HG02970 (cell line): ENCODE measurements around the gene CMKLR1.

Source experiments
- ATAC-seq: cut with Tn5 transposase; IDR thresholded peaks from one replicate; pipeline ENCODE4 v1.9.1; 2021; ENCODE audit warnings: mild to moderate bottlenecking, moderate library complexity, moderate number of reproducible peaks; ENCODE audit not compliant: unreplicated experiment, low FRiP score

Gene CMKLR1, protein sequence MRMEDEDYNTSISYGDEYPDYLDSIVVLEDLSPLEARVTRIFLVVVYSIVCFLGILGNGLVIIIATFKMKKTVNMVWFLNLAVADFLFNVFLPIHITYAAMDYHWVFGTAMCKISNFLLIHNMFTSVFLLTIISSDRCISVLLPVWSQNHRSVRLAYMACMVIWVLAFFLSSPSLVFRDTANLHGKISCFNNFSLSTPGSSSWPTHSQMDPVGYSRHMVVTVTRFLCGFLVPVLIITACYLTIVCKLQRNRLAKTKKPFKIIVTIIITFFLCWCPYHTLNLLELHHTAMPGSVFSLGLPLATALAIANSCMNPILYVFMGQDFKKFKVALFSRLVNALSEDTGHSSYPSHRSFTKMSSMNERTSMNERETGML

DNA sequence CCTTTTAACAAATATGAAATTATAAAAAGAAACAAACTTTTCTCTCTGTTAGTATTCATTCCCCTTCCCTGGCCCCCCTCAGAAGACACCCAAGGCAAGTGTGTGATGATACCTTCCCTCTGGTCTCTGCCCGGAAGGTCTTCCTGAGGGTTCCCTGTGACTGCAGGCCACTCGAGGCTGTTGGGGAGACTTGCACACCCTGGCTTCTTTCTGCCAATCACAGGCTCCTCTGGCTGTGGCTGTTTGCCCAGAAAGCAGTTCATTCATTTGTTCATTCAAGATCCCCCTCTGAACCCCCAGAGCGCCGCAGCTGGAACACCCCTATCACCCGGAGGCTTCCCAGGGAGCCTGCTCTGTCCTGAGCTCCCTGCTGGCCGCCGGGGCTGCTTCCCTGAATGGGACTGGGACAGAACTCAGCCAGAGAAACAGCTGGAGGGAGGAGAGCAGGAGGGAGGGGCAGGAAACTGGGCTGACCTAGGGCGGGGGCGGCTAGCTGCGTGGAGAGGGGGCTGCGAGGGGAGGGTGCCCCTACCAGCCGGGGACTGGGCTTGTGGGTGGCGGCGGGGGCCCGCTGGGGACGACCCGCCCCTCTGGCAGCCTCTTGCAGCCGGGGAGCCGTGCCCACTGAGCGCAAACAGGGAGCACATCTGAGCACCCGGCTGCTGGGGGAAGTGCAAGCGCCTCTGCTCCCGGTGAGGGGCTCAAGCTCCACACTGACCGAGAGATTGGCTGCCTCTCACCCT lies at the start of gene CMKLR1:
Gene CMKLR1, minus strand, starts transcription at position 397 of the 743 bp plus-strand sequence. CDS start 45,720 bp downstream, outside the sequence.
- ATAC-seq = no peak

DNA sequence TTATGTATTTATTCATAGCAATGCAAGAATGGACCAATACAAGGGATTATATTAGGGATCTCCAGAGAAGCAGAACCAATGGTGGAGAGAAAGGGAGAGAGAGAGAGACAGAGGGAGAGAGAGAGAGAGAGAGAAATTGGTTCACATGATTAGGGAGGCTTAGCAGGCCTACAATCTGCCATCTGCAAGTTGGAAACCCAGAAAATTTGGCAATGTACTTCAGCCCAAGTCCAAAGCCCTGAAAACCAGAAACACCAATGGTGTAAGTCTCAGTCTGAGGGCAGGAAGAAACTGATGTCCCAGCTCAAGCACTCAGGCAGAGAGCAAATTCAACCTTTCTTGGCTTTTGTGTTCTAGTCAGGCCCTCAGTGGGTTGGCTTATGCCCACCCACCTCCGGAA lies 48.7 kb upstream of the CMKLR1 start:
- ATAC-seq = no peak

DNA sequence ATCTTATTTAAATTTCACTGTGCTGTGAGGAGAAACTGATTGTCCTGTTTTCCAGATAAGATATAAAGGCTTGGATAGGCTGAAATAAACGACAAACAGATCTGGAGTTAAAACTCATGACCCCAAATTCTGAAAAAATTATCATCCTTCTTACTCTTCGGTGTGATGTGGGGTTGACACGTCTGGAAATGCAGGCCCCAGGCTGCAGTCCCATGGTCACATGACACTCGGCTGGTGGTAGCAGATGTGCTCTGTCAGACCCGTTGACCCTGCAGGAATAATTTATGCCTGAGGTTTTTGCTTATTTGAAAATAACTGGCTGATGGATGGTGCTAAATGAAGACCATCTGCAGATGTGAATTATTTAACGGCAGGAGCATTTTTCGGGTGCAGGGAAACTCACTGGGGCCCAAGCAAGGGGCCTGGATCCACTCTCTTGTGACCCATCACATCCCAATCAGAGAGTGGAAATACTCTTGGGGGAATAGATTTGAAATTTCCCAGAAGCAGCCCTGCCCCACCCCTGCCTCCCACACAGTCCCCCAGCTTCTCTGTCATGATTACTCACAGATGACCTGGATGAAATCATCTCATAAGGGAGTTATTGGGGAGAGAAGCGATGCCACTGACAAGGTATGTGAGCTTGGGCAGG lies 47.7 kb upstream of the CMKLR1 start:
- no peak for ATAC-seq

DNA sequence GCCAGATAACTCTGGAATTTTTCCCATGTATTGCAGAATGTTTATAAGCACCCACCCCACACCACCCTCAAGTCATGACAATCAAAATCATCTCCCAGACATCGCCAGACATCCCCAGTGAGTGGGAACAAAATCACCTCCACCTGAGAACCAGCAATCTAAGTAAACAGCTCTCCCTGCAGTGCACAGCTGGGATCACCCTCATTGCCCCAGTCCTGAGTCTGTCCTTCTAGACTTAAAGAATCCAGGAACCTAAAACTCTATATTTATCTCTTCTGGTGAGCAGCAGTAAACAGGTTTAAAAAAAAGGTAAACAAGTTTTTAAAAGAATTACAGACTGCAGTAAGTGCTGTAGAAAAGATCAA lies 43.3 kb upstream of the CMKLR1 start:
- no peak for ATAC-seq

DNA sequence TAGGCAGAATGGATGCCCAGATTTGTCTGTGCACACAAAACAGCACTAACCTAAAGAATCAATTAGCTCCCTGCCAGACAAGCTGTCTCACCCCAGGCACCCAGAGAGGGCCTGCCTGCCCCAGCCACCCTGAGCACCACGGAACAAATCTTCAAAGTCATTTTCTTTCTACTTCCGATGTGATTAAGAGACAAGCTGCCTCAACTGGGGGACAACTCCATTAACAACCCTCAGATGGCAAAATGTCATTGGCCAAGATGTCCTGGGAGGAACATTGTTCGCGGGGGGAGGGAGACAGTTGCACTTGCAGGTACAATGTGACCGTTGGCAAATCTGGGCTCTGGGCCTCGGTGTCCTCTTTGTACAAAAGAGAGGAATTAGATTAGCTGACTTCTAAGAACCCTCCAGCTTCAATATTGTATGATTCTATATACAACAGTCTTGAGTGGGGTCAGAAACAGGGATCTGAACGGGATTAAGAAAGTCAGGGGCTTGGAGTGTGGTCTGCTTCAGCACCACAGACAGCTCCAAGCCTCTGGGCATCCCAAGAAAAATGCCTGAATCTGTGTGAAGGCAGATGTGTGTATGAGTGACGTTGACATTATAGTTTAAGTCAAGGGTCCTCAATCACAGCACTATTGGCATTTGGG lies 42.8 kb upstream of the CMKLR1 start:
- ATAC-seq = no peak

DNA sequence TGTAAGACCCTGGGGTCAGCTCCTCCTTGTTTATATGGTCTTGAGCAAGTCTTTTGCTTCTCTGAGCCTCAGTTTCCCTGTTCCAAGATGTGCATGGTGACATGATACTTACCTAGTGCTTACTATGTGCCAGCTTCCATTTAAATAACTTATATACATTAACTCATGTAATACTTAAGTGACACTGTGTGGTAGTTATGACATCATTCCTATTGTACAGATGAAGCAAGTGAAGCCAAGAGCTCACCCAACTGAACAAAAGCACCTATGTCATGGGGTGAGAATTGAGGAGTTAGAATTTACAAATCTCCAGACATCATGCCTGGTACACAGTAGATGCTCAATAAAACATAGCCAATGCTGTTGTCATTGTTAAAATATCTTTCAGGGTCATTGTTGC lies 41.3 kb upstream of the CMKLR1 start:
- ATAC-seq = no peak

DNA sequence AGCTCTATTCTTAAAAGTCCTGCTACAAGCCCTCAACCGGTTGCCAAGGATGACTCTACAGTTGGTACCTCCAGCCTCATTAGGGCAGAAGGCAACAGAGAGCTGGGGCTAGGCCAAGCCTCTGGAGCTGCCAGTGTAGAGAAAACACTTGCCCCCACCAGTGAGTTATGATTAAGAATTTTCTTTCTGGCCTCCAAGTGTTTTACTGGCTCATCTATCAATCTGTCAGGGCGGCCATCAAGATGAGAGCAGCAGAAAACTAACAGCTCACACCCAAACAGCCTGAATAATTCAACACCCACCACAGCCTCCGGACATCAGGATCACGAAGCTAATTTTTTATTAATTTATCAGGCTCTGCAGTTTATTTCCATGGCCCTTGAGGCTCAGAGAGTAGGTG lies 40.7 kb upstream of the CMKLR1 start:
- ATAC-seq = no peak

DNA sequence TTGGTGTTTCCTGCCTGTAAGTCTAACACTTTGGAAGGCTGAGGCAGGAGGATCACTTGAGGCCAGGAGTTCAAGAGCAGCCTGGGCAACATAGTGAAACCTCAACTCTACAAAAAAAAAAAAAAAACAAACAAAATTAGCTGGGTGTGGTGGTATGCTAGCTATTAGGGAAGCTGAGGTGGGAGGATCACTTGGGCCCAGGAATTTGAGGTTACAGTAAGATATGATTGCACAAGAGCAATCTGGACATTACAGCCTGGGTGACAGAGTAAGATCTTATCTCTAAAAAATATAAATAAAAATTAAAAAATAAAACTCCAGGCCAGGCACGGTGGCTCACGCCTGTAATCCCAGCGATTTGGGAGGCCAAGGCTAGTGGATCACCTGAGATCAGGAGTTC lies 39.8 kb upstream of the CMKLR1 start:
- ATAC-seq = no peak

DNA sequence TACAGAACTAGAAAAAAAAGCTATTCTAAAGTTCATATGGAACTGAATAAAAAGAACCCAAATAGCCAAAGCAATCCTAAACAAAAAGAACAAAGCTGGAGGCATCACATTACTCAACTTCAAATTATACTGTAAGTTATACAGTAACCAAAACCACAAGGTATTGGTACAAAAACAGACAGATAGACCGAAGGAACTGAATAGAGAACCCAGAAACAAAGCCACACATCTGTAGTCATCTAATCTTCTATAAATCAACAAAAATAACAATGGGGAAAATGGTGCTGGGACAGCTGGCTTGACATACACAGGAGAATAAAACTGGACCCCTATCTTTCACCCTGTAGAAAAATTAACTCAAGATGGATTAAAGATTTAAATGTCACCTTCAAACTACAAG lies 38.1 kb upstream of the CMKLR1 start:
- ATAC-seq = no peak

DNA sequence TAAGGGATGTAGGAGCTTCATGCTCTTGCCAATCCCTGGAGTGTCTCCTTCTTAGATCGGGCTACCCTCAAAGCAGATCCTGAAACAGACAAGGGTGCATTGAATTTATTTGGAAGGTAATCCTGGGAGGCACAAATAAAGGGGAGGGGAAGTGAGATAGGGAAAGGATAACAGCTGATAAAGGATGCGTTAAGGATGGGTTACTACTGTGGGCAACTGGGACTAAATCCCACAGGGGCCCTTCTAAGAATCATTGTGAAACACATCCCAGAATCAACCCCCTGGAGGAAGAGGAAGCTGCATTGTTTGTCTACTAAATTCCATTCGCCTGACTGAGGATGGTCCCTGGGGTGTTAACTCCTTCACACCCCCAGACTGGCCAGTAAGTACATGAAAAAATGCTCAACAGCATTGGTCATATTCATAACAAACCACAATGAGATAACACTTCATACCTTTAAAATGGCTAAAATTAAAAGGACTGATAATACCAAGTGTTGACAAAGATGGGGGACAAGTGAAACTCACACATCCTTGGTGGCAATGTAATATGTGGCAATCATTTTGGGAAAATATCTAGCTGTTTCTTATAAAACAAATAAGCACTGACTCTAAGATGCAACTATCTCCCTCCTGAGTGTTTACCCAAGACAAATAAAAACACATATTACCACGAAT lies 37.0 kb upstream of the CMKLR1 start:
- no peak for ATAC-seq

DNA sequence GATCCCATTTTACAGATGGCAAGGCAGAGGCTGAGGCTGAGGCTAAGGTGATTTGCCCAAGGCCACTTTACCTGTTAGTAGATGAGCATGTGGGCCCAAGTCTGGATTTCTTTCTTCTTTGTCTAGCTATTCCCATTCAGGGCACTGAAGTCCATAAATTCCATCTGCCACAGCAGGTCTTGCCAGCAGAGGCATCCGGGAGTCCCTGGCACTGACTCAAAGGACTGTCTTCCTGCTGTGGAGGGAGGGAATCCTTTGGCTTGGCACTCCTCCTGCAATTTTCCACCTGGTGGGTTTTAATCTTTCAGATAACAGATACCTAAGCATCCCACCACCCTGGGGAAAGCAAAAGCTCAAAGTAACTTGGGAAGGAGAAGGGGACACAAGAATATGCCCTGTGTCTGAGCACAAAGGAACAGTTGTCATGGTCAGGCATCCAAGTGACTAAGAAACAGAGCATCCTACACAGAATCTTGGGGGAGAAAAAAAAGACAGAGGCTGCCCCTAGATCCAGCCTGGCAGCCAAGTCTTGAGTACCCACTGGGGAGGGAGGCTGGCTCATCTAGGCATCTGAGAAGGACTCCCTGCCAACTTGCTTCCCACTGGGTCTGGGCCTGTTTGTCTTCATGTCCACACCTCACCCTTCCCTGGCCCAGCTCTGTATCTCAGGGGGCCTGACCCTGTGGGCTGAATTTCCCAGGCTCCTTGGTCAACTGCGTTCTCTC lies 35.6 kb upstream of the CMKLR1 start:
- ATAC-seq = no peak

DNA sequence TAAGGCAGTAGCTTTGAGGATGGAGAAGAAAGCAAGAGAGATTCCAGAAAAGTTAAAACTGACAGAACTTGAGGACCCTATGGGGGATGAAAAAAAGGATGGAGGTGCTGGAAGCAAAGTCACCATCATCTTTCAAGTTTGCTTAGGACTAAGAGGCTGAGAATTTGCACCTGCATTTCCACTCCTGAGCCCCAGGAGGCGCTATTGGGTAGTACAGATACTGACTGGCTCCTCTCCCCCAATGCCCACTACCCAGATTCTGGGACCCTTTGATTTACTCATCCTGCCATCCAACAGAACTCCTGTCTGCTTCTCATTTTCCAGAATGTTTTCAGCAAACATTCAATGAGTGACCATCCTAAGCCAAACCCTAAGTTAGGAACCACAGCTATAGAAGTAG lies 34.0 kb upstream of the CMKLR1 start:
- no peak for ATAC-seq

DNA sequence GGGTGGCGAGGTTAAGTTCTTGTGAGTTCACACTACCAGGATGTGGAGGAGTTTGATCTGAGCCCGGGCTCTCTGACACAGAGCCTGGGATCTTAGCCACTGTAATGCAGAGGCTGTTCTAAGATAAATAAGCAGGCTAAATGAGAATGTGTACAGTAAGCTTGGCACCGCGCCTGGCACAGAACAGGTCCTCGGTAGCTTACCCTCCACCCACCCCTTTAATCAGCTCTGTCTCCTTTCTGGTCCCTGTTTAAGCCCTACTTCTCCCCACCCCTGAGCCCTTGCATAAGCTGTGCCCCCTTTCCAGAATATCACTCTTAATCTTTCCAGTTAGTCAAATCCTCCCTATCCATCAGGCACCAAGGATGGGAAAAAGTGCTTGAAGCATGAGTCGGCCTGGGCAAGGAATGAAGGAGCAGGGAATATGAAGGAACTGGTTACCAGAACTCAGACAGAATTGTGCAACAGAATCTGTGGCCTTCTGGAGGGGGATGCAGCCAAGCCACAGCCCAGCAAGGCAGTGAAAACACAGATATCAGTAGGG lies 32.8 kb upstream of the CMKLR1 start:
- ATAC-seq = no peak

DNA sequence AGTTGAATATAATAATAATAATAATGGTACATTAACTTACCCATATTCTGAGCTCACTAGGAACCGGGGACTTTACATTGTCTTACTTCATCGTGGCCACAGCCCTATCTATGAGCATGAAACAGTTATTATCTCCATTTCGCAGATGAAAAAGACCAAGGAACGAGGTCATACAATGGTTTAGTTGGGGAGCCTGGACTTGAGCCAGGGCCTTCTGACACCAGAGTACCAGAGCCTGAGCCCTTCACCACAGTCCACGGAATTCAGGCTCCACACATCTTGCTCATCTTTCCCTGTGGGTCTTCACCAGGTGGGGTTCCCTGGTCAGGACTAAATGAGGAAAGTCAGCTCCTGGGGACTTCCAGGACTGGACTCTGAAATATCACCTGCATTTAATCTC lies 31.3 kb upstream of the CMKLR1 start:
- ATAC-seq = no peak

DNA sequence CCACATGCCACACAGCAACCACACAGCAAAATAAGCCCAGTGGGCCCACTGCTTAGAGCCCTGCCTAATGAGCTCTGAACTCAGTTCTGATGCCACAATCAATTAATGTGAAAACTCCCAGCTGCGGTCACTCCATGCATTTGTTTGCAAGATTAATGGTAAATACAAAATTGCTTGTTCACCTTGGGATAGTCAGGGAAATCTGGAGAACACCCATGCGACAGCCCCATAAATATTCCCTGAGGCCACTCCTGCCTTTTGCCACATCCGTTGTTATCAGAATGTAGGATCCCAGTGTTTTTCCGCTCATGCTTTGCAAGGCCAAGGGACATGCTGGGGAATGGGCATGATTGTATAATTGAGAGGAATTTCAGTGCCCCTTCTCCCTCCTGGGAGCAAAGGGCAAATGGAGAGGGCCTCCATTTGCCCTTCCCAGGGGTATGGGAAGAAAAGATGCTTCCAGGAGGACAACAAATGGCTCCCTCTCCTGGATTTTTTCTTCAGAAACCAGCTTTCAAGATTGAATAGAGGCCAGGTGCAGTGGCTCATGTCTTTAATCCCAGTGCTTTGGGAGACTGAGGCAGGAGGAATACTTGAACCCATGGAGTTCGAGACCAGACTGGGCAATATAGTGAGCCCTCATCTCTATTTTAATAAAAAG lies 30.8 kb upstream of the CMKLR1 start:
- no peak for ATAC-seq

DNA sequence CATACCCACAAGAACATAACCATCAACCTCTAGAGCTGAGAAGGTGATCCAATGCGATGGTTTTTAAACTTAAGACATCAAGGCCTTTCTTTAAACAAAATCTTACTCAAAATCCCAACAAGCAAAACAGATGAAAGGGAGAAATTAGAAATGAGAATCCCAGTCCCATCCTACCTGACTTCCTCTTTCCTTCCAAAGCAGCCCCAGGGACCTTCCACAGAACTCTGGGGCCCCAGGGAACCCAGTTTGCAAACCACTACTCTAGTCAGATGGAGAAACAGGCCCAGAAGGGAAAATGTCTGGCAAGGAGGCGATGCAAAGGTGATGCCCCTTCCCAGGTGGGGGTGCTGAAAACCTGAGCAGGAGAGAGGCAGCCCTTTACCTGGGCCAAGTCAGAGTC lies 29.0 kb upstream of the CMKLR1 start:
- no peak for ATAC-seq

DNA sequence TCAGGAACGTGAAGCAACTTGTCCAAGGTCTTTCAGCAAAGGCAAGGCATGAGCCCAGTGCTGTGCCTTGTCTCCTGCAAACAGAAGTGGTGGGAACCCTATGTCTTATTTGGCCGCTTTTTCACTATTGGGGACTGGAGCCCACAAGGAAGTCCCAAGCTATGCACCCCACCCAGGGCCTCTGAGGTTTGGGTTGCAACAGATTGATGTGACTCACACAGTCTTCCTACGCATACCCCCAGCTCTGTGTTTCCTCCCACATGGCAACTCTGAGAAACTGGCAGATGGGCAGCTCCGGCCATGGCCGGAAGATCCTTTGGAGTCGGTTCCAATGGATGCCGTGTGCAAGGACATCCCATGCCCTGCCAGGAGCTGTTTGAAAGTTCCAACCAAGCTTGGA lies 28.3 kb upstream of the CMKLR1 start:
- no peak for ATAC-seq

DNA sequence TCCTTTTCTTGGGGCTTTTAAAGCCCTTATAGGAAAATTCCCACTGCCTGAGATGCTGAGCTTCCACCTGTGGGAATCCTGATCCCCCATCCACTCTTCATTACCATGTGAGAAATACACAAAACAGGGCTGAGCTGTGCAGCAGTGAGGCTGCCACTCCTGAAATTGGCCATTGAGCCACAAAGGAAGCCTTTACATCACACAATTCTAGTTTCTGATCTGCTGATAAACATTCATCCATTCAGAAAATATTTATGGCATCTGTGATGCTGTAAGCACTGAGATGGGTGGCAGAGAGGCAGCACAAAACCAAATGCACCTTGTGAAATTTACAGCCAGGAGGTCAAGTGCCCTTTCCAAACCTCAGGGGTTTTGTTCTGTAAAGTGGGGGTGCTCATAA lies 26.2 kb upstream of the CMKLR1 start:
- no peak for ATAC-seq

DNA sequence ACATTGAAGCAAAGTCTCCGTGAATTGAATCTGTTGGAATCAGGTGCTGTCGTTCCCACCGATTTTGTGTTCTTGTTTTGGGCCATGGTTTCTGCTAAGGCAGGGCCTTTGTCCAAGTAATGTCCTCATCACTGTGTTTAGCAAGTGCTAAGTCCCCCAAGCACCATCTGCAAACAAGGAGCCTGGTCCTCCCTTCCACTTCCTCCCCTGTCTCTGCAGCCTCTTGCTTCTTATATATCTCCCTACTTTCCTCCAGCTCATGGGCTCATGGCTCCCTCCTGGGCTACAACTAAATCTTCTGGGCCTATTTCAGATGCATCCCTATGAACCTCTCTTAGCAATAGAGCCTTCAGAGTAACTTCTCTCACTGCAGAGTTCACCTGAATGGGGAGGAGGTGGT lies 25.8 kb upstream of the CMKLR1 start:
- ATAC-seq = no peak
